HL-60/S4 treated with retinoic acid at 250 ng/mL for 4 days and 3 days (cell line): ENCODE data around the gene FAM25C.
"Not testable (repeated sequence)": the region's sequence is repeated elsewhere in the genome, so short reads cannot be mapped to it uniquely, and the experiment has no call there.

ENCODE experiments used
- in situ Hi-C: fragments of 300-500 bp; cut with MboI; formaldehyde crosslinking; loops from 2 replicates; pipeline ENCODE4 v1.7.0; 2022; ENCODE audit warnings: low sequenced_read_pairs

The FAM25C gene

DNA sequence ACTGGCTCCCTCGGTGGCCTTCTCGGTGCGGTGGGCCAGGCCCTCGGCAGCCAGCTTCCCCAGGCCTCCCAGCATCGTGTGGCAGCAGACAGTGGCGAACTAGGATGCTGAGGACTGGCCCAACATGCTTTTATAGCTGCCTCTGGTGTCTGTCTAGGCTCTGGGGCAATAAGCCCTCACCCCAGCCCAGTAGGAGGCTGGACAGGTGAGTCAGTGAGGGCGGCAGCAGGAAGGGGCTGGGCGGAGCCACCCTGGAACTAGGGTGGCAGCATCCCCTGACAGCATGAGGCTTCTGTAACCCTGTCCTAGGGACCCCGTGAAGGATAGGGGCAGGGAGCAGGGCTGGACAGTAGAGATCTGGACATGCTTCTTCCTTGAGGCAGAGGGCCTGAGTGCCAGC lies at the start of gene FAM25C:
FAM25C (minus strand) TSS at position 101 of the 400 bp plus-strand sequence; CDS start at position 75, 26 bp downstream.
- in situ Hi-C loops = not testable (repeated sequence)

DNA sequence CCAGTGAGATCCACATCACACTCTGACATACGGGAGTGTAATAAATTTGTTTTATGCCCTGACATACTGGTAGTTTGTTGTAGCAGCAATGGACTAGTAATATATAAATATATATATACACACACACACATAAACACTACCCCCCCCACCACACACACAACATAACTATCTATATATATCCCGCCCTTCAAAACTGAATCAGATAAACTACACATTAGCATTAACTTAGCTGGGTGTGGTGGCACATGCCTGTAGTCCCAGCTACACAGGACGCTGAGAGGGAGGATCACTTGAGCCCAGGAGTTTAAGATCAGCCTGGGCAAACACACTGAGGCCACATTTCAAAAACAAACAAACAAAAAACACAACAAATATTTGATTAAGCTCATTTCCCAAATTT lies 45.0 kb upstream of the FAM25C start:
- in situ Hi-C loops = not testable (repeated sequence)

DNA sequence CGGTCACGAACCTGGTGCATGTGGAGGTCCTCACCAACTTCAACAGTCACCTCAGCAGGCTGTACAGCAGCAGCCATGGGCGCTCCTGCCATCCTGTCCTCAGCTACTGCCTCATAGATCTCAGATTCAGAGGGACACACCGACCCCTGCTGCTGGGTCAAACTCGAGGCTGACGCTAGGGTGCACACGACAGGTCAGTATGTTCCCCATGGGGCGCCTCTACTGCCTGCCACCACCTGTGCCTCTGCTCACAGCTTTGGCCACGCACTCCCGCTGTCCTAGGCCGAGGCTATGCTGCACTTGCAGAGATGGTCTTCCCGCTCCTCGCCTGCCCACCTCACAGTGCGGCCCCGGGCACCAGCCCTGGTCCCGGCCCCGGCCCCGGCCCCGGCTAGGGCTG lies 31.8 kb upstream of the FAM25C start:
- in situ Hi-C loops = not testable (repeated sequence)

DNA sequence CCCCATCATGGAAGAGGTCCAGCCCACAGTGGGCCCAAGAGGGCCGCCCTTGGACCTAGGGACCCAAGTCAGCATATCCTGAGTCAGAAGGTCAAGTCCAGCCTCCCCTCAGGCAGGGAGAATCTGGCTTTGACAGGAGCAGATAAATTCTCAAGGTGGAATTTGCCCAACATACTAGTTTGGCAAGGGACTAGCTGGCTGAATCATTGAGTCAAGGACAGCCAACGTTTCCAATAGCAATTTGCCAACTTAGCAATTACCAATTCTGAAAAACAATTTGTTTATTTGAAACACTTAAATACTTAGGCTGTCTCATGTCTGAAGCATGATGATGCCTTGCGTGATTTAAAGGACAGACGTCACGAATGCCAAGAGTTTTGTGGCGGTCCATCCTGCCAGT lies 2.7 kb upstream of the FAM25C start:
- in situ Hi-C loops = not testable (repeated sequence)

DNA sequence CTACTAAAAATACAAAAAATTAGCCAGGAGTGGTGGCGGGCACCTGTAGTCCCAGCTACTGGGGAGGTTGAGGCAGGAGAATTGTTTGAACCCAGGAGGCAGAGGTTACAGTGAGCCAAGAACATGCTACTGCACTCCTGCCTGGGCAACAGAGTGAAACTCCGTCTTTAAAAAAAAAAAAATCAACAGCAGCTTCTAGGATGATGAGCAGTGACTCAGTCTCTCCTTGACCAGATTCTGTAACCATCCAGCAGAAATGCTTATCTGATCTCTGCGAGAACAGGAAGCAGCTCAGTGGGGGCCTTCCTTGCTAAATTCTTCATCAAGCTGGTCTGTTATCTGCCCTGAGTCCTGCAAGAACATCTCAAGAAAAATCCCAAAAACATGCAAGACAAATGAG lies 5.5 kb downstream of the FAM25C start:
- in situ Hi-C loops = not testable (repeated sequence)

DNA sequence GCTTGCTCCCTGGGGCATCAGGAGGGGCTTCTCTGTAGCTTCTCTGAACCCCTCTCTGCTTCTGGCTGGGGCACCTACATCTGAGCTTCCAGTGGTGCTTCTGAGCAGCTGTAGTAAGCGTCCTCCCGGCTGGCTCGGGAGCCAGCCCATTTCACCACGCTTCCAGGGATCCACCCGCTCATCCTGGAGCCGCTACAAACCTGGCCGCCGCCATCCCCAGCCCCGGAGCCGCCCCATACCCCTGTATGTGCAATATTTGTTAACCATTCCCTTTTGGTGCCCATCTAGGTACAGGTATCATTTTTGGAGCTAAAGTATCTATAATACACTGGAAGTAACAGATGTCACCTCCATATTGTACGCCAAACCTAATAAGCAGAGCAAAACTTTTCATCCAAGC lies 7.0 kb downstream of the FAM25C start:
- in situ Hi-C loops = not testable (repeated sequence)

DNA sequence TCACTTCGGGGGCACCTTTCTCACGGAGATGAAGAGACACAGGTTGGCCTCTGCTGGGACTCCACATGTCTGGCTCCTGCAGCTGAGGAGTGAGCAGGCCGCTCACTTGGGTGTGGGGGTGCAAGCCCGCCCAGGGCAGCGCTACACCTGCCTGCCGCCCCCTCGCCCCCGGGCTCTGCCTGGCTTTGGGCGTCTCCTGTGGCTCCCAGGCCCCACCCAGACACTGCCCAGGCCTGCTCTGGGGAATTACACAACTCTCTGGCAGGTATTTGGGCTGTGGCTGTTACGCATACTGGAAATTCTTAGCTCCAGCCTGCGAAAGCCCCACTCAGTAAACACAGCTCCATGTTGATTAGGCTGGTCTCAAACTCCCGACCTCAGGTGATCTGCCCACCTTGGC lies 7.9 kb downstream of the FAM25C start:
- in situ Hi-C loops = not testable (repeated sequence)

DNA sequence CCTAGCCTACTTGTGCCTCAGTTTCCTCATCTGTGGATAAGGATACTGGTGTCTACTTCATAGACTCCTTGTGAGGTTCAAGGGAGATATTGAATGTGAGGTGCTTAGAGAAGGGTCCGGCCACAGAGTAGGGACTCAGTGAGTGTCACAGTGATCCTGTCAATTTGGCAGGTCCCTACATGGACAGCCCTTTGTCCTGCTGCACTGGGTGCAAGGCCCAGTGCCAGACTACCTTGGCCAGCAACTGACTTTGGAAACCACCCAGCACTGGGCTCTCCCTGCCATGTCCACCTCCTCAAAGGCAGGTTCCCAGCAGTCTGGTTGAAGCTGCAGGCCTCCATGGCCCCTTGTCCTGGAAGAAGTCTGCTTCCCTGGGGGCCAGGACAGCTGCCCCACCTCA lies 9.5 kb downstream of the FAM25C start:
- in situ Hi-C loops = not testable (repeated sequence)

DNA sequence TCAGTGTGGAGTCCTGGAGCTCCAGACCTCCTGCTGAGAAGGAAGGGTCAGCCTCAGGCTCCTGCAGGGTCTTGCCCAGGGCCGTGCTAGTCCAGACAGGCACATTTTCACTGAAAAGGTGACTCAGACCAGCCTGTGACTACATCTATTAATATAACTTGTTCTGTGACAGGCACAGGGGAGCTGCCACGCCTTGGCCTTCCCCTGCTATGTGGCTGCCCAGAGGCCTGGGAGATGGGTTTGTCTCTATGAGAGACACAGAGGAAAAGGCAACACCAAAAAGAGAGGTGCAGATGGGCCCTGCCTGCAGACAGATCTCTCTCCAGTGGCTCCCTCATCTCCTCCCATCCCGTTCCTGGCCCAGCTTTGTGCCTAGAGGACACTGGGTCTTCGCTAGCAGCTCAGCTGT lies 10.0 kb downstream of the FAM25C start:
- in situ Hi-C loops = not testable (repeated sequence)

DNA sequence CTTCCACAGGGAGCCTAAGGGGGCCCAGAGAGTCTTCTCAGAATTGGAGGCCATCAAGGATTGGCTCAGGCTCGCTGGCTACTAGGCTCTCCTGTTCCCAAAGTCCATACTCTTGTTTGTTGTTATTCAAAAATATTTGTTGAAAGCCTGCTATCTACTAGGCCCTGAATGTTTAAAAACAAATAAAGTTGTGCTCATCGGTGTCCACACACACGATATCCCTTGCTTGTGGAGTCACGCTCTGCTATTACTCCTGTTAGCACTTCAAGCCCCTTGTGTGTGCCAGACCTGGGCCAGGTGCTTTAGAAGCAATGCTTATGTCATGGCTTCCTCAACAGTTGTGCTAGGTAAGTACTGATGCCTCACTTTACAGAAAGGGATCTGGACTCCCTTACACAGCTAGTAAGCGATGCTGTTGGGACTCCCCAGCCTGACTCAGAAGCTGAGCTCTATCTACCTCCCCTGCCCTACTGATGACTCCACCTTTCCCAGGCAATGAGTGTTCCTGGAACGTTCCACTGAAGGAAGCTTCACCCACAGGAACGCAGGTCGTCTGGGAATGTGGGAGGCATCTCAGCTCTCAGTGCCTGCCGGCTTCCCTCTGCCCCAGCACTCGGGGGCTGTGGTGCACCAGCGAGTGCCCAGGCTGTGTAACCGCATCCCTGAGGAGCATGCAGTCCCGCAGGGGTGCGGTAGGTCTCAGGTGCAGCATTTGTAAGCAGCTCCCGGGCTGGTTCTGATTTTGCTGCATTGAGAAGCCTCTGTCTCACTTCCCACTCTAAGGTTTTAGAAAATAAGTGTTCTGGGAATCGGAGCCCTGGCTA lies 10.7 kb downstream of the FAM25C start:
- in situ Hi-C loops = not testable (repeated sequence)

DNA sequence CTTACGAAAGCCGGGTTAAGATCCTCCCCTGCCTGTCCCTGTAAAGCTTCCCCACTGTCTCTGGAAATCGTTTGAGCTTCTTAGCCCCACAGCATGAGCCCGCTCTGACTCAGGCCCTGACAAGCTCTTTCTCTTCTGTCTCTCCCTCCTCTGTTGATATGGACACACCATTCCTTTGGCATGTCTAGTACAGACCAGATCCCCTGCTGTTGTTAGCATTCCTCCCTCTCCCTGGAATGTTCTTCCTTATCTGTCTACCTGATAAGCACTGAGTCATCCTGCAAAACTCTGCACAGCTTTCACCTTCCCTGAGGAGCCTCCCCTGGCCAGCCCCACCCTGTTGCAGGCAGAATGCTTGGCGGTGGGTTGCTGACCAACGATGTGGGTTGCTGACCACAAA lies 11.6 kb downstream of the FAM25C start:
- in situ Hi-C loops = not testable (repeated sequence)

DNA sequence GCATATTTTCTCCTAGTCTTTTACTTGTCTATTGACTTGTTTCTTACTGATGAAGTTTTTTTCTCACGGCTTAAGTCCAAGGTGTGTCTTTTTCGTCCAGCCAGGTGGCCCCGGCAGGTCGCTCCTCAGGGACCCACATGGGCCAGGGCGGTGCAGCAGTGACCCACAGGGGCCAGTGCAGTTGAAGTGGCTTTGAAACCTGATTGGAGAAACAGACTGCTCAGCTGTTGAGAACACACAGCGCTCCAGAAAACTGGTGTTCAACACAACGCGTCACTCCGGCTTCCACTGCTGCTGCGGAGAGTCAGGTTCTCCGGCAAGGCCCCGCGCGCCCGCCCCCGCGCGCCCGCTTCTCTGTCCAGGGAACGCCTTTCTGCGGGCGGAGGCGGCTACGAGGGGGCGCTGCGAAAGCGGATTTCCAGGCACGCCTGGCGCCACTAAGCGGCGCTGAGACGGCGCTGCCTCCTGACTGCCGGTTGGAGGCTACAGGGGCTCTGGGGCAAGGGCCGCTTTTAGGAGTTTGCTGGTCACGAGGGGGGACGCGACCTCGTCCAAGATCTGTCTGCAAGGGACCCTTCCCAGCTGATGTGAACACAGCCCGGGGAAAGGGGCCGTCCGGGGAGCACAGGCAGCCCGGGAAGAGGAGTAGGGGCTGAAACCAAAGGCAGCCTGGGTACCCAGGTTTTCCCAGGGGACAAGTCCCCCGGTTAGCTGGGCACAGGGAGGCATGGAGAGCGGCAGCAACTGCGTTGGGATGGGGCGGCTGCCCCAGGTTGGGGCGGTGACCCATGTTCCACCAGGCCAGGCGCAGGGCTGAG lies 13.0 kb downstream of the FAM25C start:
- in situ Hi-C loops = not testable (repeated sequence)

DNA sequence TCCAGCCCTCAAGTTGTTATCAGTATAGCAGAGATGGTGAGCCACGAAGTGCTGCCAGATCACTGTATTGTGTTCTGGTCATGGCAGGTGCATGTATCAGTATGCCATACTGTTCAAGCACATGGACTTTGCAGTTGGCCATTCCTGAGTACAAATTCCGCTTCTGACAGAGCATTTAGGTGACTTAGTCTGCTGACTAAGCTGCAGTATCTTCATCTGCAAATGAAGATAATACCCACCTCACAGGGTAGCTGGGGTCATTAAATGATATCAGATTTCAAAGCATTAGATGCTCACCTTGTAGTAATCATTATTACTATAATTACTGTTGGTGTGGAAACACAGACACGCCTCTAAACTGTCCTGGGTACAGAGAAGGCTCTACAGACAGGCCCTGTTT lies 24.2 kb downstream of the FAM25C start:
- in situ Hi-C loops = not testable (repeated sequence)

DNA sequence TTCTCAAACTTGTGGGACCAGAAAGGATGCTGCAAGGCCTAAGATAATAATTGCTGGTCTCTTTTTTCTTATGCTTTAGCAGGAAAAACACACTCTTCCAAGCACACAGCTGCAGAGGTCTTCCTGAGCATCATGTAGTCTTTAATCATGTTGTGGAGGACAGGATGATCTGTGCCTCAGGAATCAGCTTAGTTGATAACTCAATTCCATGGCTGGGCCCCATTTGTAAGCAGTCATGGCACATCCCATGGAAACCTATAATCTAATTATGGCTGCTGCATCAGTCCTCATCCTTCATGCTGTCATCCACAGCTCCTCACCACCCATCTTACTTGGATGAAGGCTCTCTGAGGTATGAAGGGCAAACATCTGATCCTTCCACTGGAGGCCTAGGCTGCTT lies 26.5 kb downstream of the FAM25C start:
- in situ Hi-C loops = not testable (repeated sequence)

DNA sequence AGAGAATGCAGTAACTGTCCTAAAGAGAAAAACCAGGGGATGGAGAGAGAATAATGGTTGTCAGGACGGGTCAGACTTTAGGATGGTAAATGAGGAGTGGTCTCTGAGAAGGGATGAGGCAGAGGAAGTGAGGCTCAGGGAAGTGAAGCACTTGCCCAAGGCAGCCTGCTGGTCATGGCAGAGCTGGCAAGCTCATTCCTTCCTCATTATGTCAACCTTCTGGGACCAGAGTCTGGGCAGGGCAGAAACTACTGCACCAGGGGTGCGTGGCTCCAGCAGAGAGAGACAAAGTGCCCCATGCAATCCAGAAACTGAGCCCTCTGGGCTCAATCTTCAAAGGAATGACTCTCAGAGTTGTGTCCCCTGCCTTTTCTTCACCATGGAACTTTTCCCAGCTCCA lies 27.5 kb downstream of the FAM25C start:
- in situ Hi-C loops = not testable (repeated sequence)

DNA sequence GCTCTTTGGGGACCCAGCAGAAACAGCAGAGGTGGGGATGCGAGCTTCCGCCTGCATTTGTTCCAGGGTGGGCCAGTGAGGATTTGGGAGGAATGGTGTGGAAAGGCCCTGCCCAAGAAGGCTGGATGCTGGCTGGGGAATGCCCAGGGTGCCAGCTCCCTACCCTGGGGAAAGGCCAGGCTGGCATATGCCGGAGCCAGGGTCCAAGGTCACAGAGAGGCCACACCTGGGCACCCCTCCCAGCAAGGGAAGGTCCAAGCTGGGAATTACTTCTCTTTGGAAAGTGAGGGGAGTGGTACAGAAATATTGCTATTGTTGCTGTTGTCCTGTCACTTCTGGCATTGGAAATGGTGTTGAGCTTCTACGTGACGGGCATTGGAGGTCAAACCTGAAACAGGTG lies 28.0 kb downstream of the FAM25C start:
- in situ Hi-C loops = not testable (repeated sequence)

DNA sequence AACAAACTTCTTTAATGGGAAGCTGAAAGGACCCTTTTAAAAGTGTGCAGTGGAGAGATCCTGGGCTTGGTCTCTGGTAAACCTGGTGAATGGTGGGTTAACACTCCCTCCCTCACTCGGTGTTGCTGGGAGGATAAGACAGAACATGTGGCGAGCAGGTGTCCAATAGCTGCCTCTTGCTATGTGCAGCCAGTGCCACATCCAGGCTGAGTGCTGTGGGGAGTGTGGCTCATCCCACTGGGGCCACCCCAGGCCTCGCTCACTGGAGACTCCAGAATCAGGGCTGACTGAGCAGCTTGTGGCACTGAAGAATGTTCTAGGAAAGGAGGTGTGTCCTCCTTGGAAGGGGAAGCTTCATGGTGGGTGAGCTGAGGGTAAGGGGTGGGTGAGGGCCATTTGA lies 29.5 kb downstream of the FAM25C start:
- in situ Hi-C loops = not testable (repeated sequence)

DNA sequence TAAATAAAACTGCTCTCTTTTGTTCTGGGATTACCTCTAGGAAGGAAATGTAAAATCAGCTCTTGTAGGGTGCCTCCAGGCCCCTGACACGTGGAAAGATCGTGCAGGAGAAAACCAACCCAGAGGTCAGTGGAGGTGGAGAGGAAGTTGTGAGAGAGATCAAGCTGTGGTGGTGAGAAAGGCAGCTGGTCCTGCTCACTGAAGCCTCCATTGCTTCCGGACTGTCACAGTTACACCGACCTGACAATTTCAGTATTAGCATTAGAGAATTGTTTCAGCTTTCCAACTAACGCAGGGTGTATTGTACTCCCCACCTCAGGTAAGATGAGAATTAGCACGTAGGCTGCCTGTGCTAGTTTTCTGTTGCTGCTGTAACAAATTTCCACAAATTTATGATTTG lies 30.6 kb downstream of the FAM25C start:
- in situ Hi-C loops = not testable (repeated sequence)

DNA sequence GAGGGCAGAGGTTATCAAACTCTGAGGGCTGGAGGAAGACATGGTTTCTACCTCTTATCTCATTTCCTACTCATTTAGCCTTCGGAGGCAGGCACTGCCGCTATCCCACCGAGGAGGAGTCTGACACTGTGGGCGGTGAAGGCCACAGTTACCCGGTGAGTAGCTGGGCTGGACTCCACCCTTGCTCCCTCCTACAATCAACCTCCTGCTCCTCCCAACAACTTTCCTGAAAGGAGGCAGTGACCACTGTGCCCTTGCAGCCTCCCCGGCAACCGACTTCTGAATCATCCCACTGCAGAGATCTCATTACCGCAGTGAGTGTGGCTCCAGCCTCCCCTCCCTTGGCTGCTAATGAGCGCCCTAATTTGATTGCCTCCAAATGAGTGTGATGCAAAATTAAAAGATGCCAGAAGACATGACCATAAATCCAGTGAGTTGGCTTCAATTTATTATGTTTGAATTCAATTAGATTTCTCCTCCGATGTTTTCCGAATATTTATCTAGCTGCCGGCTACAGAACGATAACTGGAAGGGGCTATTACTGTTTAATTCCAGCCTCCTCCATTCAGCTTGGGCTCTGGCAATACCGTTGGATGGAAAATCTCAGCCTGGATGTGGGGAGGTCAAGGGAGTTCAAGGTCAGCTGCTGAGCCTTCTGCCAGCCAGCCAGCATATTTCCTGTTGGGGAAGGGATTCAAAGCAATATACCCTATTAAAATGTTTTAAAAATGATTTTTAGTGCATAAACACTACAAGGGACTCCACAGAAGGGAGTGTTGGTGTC lies 35.1 kb downstream of the FAM25C start:
- in situ Hi-C loops = not testable (repeated sequence)

DNA sequence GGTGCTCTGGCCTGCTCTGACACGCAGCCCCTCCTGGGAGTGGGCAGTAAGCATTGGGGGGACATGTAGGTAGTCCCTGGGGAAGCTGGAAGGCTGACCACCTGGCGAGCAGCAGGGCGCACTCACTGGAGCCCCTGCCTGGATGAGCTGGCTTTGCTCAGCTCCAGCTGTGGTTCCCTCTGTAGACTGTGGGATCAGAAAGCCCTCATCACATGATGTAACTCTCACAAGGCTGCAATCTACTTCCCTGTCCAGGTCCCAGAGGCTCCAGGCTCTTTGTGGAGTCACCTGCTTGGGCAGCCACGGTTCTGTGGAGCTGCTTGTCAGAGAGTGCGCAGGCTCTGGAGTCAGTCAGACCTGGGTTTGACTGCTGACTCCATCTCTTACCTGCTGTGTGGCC lies 36.8 kb downstream of the FAM25C start:
- in situ Hi-C loops = not testable (repeated sequence)

DNA sequence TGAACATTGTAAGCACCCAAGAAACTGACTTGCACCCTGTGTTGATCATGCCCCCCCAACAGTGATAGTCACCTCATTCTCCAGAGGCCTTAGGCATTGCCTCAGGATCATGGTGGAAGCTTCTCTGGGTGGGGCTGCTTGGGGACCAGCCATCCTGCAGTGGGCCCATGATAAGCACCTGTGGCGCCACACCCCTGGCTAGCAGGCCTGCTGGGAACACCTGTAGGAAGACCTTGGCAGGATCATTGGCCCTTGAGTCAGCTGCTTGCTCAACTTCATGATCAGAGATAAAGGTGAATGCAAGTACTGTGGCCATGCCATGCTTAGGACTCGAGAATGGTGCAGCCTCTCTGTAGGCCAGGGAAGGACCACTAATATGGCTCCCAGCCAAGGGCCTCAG lies 38.9 kb downstream of the FAM25C start:
- in situ Hi-C loops = not testable (repeated sequence)
